OCI-LY1 (cell line): ENCODE results near the gene MRPL40.

Experiments
- CTCF ChIP-seq: fragments of 200-600 bp; sonication (generic), shearing (Covaris generic); IDR thresholded peaks from 2 replicates; pipeline ENCODE4 v1.5.1; 2017; ENCODE audit warnings: mild to moderate bottlenecking, antibody characterized with exemption, low read length, moderate library complexity, mixed read lengths
- EZH2 ChIP-seq: fragments of 200-600 bp; sonication (generic), shearing (Covaris generic); IDR thresholded peaks from 2 replicates; pipeline ENCODE4 v1.8.0; 2017; ENCODE audit warnings: borderline replicate concordance, mixed run types, mild to moderate bottlenecking, antibody characterized with exemption, low read length, moderate library complexity, mixed read lengths

GRCh38 chr22:19451570-19451969 lies 19.2 kb downstream of the MRPL40 start:
- TF ChIP-seq CTCF = no peak
- no peak for TF ChIP-seq EZH2
